HepG2 (cell line): ENCODE measurements around the gene NEK6. TPM values are rescaled to one million over a fixed set of nuclear protein-coding genes. Genes with fewer than 3 reads are reported as not detected.

ENCODE experiments used
- ATAC-seq: fragments of 200-7000 bp; cut with Tn5 transposase; 3 replicates; pipeline ENCODE4 v1.9.1; 2020; ENCODE audit warnings: mild to moderate bottlenecking, moderate library complexity
- BruUV-seq: library from RNA; stranded (reverse); fragments of 400-500 nt; replicated peaks from 2 replicates; lab custom pipeline; 2021; lab: Mats Ljungman, UMichigan
- CTCF ChIA-PET: fragments of 300-600 bp; formaldehyde crosslinking; extraction: SDS; loops from one replicate; lab custom pipeline; 2021; ENCODE audit warnings: low total read pairs, inconsistent platforms, low intra/inter-chr PET ratio; lab: Yijun Ruan, JAX
- POLR2A ChIA-PET: fragments of 350-600 bp; sonication (Branson Sonifier 250); formaldehyde crosslinking; loops from one replicate; lab custom pipeline; 2020; ENCODE audit warnings: antibody characterized with exemption, inconsistent platforms; lab: Yijun Ruan, JAX
- DNase-seq: peaks from one replicate; pipeline ENCODE4 v3.0.0-alpha.2; 2015; ENCODE audit warnings: low spot score
- FAIRE-seq: peaks from 3 replicates; lab custom pipeline; 2011; peaks lifted over from hg19 to GRCh38; lab: Jason Lieb, UNC
- H2AFZ ChIP-seq: one replicate; pipeline ENCODE4 v1.6.1; 2011; ENCODE audit warnings: low read length, inconsistent platforms
- H3K27ac ChIP-seq: fragments of 300-600 bp; 3 replicates; pipeline ENCODE4 v1.8.0; 2011; ENCODE audit warnings: mixed run types, mild to moderate bottlenecking, mixed read lengths, low read length, inconsistent platforms; ENCODE audit not compliant: insufficient read depth; ENCODE audit errors: extremely low read length
- H3K27me3 ChIP-seq, 2 experiments: fragments of 200-600 bp in 1 of 2; 2 replicates in 1 of 2; 3 replicates in 1 of 2; pipeline versions ENCODE4 v1.6.0 to v1.8.0; 2011; ENCODE audit warnings: low read length in 2 of 2, mild to moderate bottlenecking in 2 of 2, moderate library complexity in 2 of 2, inconsistent platforms in 1 of 2; ENCODE audit not compliant: insufficient read depth in 2 of 2, control insufficient read depth in 1 of 2
- H3K36me3 ChIP-seq, 2 experiments: fragments of 200-600 bp in 1 of 2; replicated peaks in 1 of 2; 2 replicates in 1 of 2; 3 replicates in 1 of 2; pipeline versions ENCODE4 v1.5.1 to v1.8.0; 2011; ENCODE audit warnings: low read length in 2 of 2, inconsistent platforms in 1 of 2; ENCODE audit not compliant: insufficient read depth in 2 of 2, control insufficient read depth in 1 of 2
- H3K4me1 ChIP-seq: 2 replicates; pipeline ENCODE4 v1.5.1; 2012; ENCODE audit warnings: low read length, inconsistent platforms; ENCODE audit not compliant: insufficient read depth
- H3K4me2 ChIP-seq: 2 replicates; pipeline ENCODE4 v1.6.0; 2011; ENCODE audit warnings: low read depth, low read length, inconsistent platforms
- H3K4me3 ChIP-seq, 3 experiments: fragments of 200-600 bp in 1 of 3; sonication (generic), shearing (Covaris generic) in 1 of 3; replicated peaks in 1 of 3; 2 replicates each; pipeline ENCODE4 v1.5.1; 2011 to 2016; ENCODE audit warnings: low read length in 3 of 3, inconsistent platforms in 2 of 3, low read depth in 2 of 3, mild to moderate bottlenecking in 2 of 3, control low read depth in 1 of 3, mixed read lengths in 1 of 3; ENCODE audit not compliant: insufficient read depth in 1 of 3
- H3K79me2 ChIP-seq: one replicate; pipeline ENCODE4 v1.6.1; 2011; ENCODE audit warnings: low read length, inconsistent platforms; ENCODE audit not compliant: insufficient read depth
- H3K9ac ChIP-seq: 2 replicates; pipeline ENCODE4 v1.6.0; 2011; ENCODE audit warnings: mild to moderate bottlenecking, low read depth, low read length, inconsistent platforms; ENCODE audit not compliant: insufficient read depth
- H3K9me3 ChIP-seq: 2 replicates; pipeline ENCODE4 v1.5.1; 2012; ENCODE audit warnings: mild to moderate bottlenecking, low read length
- H4K20me1 ChIP-seq: 2 replicates; pipeline ENCODE4 v1.6.0; 2011; ENCODE audit warnings: inconsistent platforms, mild to moderate bottlenecking, low read length, moderate library complexity; ENCODE audit not compliant: insufficient read depth
- AGO2 ChIP-seq: fragments of 200-400 bp; formaldehyde crosslinking; optimal IDR thresholded peaks from 2 replicates; pipeline ENCODE3; 2017; ENCODE audit warnings: mild to moderate bottlenecking, low read depth, low read length, moderate library complexity
- CREB1 ChIP-seq, 2 experiments: fragments of 450-650 bp in 1 of 2; IDR thresholded peaks; 2 replicates each; pipeline ENCODE4 v1.6.1; 2016 to 2017; ENCODE audit warnings: control low read depth in 1 of 2, mild to moderate bottlenecking in 1 of 2, missing compliant biosample characterization in 1 of 2, missing genetic modification characterization in 1 of 2
- HMGA1 ChIP-seq: sonication (generic); formaldehyde crosslinking; conservative IDR thresholded peaks from 2 replicates; pipeline ENCODE4 v1.4.0; 2020; ENCODE audit warnings: missing genetic modification reagents
- HMGXB4 ChIP-seq, 2 experiments: sonication (generic) in 1 of 2; formaldehyde crosslinking in 1 of 2; IDR thresholded peaks; 2 replicates each; pipeline versions ENCODE4 v1.4.0 to v1.6.1; 2018 to 2020; ENCODE audit warnings: missing genetic modification reagents in 2 of 2, borderline replicate concordance in 1 of 2, low read depth in 1 of 2, mild to moderate bottlenecking in 1 of 2, missing biosample characterization in 1 of 2
- RBFOX2 ChIP-seq: fragments of 200-400 bp; formaldehyde crosslinking; IDR thresholded peaks from 2 replicates; pipeline ENCODE4 v1.6.1; 2017; ENCODE audit warnings: low read depth, mild to moderate bottlenecking, low read length
- ZNF768 ChIP-seq: sonication (generic); formaldehyde crosslinking; IDR thresholded peaks from 2 replicates; pipeline ENCODE4 v1.4.0; 2020; ENCODE audit warnings: missing genetic modification reagents
- WGBS: methylation state at CpG from one replicate; pipeline ENCODE4 v1.1.6; 2017; ENCODE audit warnings: low lambda C conversion rate; 5-methylcytosine and 5-hydroxymethylcytosine counted together
- in situ Hi-C: cut with HindIII; loops from 2 replicates; pipeline ENCODE4 v1.10.0; 2017; ENCODE audit warnings: low pct_unique_long_range_greater_than_20kb; ENCODE audit not compliant: extremely low pct_ligation_motif_present
- intact Hi-C: fragments of 100-400 bp; cut with micrococcal nuclease; formaldehyde crosslinking; loops from one replicate; pipeline ENCODE4 v1.10.0; 2022; ENCODE audit not compliant: unreplicated experiment
- polyA plus RNA-seq, 8 experiments: library from polyadenylated mRNA; depleted of rRNA in 3 of 8; stranded (reverse) in 7 of 8; unstranded in 1 of 8; fragments of >200 nt; fragmentation: Illumina TruSeq in 4 of 8; extraction: Trizol in 4 of 8; gene quantifications; 2 replicates each; pipeline versions ENCODE4 v1.2.1 to v1.2.3, GENCODE V29; 2011 to 2016; ENCODE audit warnings: low read depth in 4 of 8, missing spikeins in 1 of 8, mixed read lengths in 1 of 8; ENCODE audit not compliant: insufficient read depth in 1 of 8
- total RNA-seq, 5 experiments: library from RNA; depleted of rRNA; stranded (reverse); fragments of >200 nt; fragmentation: Illumina TruSeq; extraction: Trizol; gene quantifications; 2 replicates each; pipeline ENCODE4 v1.2.3, GENCODE V29; 2016; ENCODE audit warnings: low read depth in 1 of 5
- TF ChIP-seq, protein P1 (sequence below): sonication (generic); formaldehyde crosslinking; conservative IDR thresholded peaks from 2 replicates; pipeline ENCODE4 v1.5.0; 2020; ENCODE audit warnings: missing genetic modification reagents

NEK6 gene
- total and polyA plus RNA-seq, 2 of the 13 experiments (the other 11 are each of a cell fraction or from before 2014, with no cell fraction given): 30.4 to 119 TPM

DNA sequence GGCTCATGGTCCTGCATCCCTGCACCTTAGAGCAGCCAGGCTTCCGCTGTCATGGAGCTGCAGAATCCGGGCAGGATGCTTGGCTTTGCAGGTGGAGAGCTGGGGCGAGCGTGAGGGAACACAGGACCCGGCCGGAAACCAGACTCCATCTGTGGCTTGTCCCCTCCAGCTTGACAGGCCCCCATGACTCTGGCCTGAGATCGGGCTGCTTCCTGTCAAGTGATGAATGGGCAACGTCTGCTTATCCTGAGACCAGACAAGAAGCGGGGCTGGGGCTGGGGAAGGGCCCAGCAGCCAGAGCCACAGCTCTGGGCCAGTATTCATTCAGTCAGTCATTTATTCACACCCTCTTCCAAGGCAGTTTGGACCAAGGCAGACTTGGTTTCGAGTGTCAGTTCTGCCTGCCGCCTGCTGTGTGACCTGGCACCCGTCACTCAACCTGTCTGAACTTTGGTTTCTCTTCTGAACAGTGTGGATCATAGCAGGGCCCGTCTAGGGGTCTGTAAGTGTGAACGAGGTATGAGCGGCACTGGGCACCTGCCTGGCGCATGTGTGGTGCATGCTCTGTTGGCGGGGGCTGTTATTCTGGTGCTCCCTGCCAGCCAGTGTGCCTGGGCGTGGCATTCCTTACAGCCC, 37.5 kb downstream of the NEK6 start:
- Histone ChIP-seq H3K4me3 (no peak overlapping the region), H3K9me3 (no peaks in the 10 kb centered on the region), H3K27me3 (no peaks in the 10 kb centered on the region), H3K79me2 (peaks cover 91% of the 10 kb centered on the region), H3K27ac (no peak overlapping the region), H3K36me3 (peaks cover 11 to 36% of the 10 kb centered on the region in 2 experiments; a peak in 4 of 5 replicates), H3K4me2 (no peak overlapping the region), H4K20me1 (peaks cover 82% of the 10 kb centered on the region), H3K4me1 (peaks cover 83% of the 10 kb centered on the region), H3K9ac (no peak overlapping the region), H2AFZ (no peak overlapping the region)
- no peak for TF ChIP-seq CREB1 (IDR thresholded peaks at IDR 0.05)
- no peak for TF ChIP-seq CREB1 (CRISPR knock-in tag; IDR thresholded peaks at IDR 0.05)
- TF ChIP-seq, protein P1, sequence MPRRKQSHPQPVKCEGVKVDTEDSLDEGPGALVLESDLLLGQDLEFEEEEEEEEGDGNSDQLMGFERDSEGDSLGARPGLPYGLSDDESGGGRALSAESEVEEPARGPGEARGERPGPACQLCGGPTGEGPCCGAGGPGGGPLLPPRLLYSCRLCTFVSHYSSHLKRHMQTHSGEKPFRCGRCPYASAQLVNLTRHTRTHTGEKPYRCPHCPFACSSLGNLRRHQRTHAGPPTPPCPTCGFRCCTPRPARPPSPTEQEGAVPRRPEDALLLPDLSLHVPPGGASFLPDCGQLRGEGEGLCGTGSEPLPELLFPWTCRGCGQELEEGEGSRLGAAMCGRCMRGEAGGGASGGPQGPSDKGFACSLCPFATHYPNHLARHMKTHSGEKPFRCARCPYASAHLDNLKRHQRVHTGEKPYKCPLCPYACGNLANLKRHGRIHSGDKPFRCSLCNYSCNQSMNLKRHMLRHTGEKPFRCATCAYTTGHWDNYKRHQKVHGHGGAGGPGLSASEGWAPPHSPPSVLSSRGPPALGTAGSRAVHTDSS: no peak
- peak; percentile 93 for TF ChIP-seq ZNF768 (CRISPR knock-in tag)
- TF ChIP-seq HMGXB4 (CRISPR knock-in tag; IDR thresholded peaks at IDR 0.05; ENCODE audit: borderline replicate concordance in 1 of 2, low read depth in 1 of 2): no peak
- TF ChIP-seq RBFOX2: no peak
- TF ChIP-seq HMGA1 (CRISPR knock-in tag): no peak
- peak; percentile 56 for TF ChIP-seq AGO2
- intact Hi-C loops (no loop called here), in situ Hi-C loops (no loop called here)
- DNase-seq (no peak), ATAC-seq (no peak), FAIRE-seq (no peak)
- BruUV-seq: no TSS peak
- WGBS: 98% methylated on average over 10 of the region's 18 CpGs
- ChIA-PET POLR2A (no interaction called here), CTCF (no interaction called here)
